Muscle layer of duodenum (tissue), 2 donors: ENCODE measurements around the gene KIRREL2.

Experiments used
- H3K27ac ChIP-seq: one replicate; pipeline ENCODE4 v1.7.0; 2013; ENCODE audit warnings: mild to moderate bottlenecking, low read length
- H3K27me3 ChIP-seq: one replicate; pipeline ENCODE4 v1.7.0; 2013; ENCODE audit warnings: low read depth, mild to moderate bottlenecking, control low read depth, low read length
- H3K36me3 ChIP-seq, 2 donors: one replicate each; pipeline ENCODE4 v1.7.0; 2013; ENCODE audit warnings: low read length in 2 of 2, control low read depth in 1 of 2, mild to moderate bottlenecking in 1 of 2; ENCODE audit not compliant: insufficient read depth in 2 of 2, control insufficient read depth in 1 of 2
- H3K4me1 ChIP-seq, 2 donors: one replicate each; pipeline ENCODE4 v1.7.0; 2013; ENCODE audit warnings: low read length in 2 of 2, mild to moderate bottlenecking in 2 of 2, control low read depth in 1 of 2, moderate library complexity in 1 of 2; ENCODE audit not compliant: insufficient read depth in 2 of 2, control insufficient read depth in 1 of 2
- H3K4me3 ChIP-seq, 2 donors: one replicate each; pipeline ENCODE4 v1.7.0; 2013; ENCODE audit warnings: low read length in 2 of 2, low read depth in 1 of 2, mild to moderate bottlenecking in 1 of 2
- H3K9me3 ChIP-seq, 2 donors: one replicate each; pipeline ENCODE4 v1.7.0; 2013; ENCODE audit warnings: low read length in 2 of 2, control low read depth in 1 of 2, mild to moderate bottlenecking in 1 of 2; ENCODE audit not compliant: control insufficient read depth in 1 of 2
- donor health status: healthy.

Gene KIRREL2

GRCh38 chr19:35856546-35857149 lies at the start of gene KIRREL2:
TSS of gene KIRREL2 (plus strand) at chr19:35856911. CDS start at chr19:35857120, 209 bp downstream.
- Histone ChIP-seq H3K27ac (no peak within 1 kb of the TSS), H3K4me3 (peak within 1 kb of the TSS; percentile 39 to 78), H3K27me3 (peaks cover 25% of the 10 kb centered on the region), H3K4me1 (peaks cover 0 to 15% of the 10 kb centered on the region in 2 donors), H3K36me3 (no peaks in the 10 kb centered on the region), H3K9me3 (no peaks in the 10 kb centered on the region)

GRCh38 chr19:35807633-35808032 lies 49.1 kb upstream of the KIRREL2 start:
- Histone ChIP-seq H3K27ac (no peak overlapping the region), H3K27me3 (no peaks in the 10 kb centered on the region), H3K4me1 (no peaks in the 10 kb centered on the region), H3K4me3 (no peak overlapping the region), H3K36me3 (no peaks in the 10 kb centered on the region), H3K9me3 (no peaks in the 10 kb centered on the region)

- H3K9me3 ChIP-seq, result no peaks in the 10 kb centered on the region
- H3K4me3 ChIP-seq, result no peak overlapping the region
- no peaks in the 10 kb centered on the region for H3K36me3 ChIP-seq
- no peaks in the 10 kb centered on the region for H3K27me3 ChIP-seq
- H3K4me1 ChIP-seq, result no peaks in the 10 kb centered on the region
- no peak overlapping the region for H3K27ac ChIP-seq
Observed at GRCh38 chr19:35811317-35812219, 45.1 kb upstream of the KIRREL2 start.

- Histone ChIP-seq H3K36me3 (no peaks in the 10 kb centered on the region), H3K4me3 (no peak within 1 kb of the TSS), H3K27me3 (no peaks in the 10 kb centered on the region), H3K27ac (no peak within 1 kb of the TSS), H3K9me3 (no peaks in the 10 kb centered on the region), H3K4me1 (no peaks in the 10 kb centered on the region)
Observed at GRCh38 chr19:35812220-35813042, 44.3 kb upstream of the KIRREL2 start, which contains the start of gene PRODH2. TSS of gene PRODH2 (minus strand) at chr19:35812845. CDS start at chr19:35812805, 40 bp downstream.

DNA sequence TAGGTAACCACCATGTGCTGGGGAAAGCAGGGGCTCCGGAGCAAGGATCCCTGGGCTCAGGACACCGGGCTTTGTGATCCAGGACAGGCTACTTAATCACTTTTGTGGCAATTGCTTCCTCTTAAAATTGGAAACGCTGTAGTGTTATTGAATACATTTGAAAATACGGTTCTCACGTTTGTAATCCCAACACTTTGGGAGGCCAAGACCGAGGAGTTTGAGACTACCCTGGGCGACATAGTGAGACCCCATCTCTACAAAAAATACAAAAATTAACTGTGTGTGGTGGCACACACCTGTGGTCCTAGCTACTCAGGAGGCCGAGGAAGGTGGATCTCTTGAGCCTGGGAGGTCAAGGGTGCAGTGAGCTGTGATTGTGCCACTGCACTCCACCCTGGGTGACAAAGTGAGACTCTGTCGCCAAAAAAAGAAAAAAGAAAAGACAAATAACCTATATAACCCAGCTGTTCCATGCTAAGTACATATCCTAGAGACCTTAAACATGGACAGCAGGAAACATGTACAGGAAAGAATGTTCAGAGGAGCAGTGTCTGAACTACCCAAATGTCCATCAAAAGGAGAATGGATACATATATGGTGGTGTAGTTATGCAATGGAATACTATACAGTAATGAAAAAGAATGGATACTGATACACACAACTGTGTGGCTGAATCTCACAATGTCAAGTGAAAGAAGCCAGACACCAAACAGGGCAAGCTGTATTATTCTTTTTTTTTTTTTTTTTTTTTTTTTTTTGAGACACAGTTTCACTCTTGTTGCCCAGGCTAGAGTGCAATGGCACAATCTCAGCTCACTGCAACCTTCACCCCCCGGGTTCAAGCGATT lies 43.4 kb upstream of the KIRREL2 start:
- no peaks in the 10 kb centered on the region for H3K27me3 ChIP-seq
- no peak overlapping the region for H3K4me3 ChIP-seq
- H3K27ac ChIP-seq, result no peak overlapping the region
- no peaks in the 10 kb centered on the region for H3K9me3 ChIP-seq
- H3K36me3 ChIP-seq, result no peaks in the 10 kb centered on the region
- no peaks in the 10 kb centered on the region for H3K4me1 ChIP-seq

DNA sequence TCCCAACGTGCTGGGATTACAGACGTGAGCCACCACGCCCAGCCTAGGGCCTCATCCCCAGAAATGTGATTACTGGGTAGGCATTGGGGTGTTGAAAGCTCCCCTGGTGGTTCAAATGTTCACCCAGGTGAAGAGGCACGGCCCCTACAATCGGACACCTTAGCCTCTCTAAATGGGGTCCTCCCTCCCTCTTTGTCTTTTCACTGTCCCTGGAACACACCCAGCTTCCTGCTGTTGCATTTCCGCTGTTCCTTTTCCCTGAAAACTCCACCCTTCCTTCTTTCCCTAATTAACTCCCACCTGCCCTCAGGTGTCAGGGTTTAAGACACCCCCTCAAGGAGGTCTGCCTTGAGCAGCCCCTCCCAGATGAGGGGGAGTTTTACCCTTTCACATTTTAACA lies 40.4 kb upstream of the KIRREL2 start:
- no peaks in the 10 kb centered on the region for H3K36me3 ChIP-seq
- no peak overlapping the region for H3K4me3 ChIP-seq
- H3K9me3 ChIP-seq, result no peaks in the 10 kb centered on the region
- H3K4me1 ChIP-seq, result no peaks in the 10 kb centered on the region
- H3K27ac ChIP-seq, result no peak overlapping the region
- no peaks in the 10 kb centered on the region for H3K27me3 ChIP-seq

GRCh38 chr19:35816846-35817245 lies 39.9 kb upstream of the KIRREL2 start:
- no peaks in the 10 kb centered on the region for H3K36me3 ChIP-seq
- no peaks in the 10 kb centered on the region for H3K9me3 ChIP-seq
- no peaks in the 10 kb centered on the region for H3K4me1 ChIP-seq
- H3K27me3 ChIP-seq, result no peaks in the 10 kb centered on the region
- H3K27ac ChIP-seq, result no peak overlapping the region
- H3K4me3 ChIP-seq, result no peak overlapping the region

- H3K4me1 ChIP-seq, result no peaks in the 10 kb centered on the region
- no peaks in the 10 kb centered on the region for H3K27me3 ChIP-seq
- no peaks in the 10 kb centered on the region for H3K9me3 ChIP-seq
- H3K36me3 ChIP-seq, result no peaks in the 10 kb centered on the region
- H3K4me3 ChIP-seq, result no peak overlapping the region
- H3K27ac ChIP-seq, result no peak overlapping the region
Observed at GRCh38 chr19:35818445-35818844, 38.3 kb upstream of the KIRREL2 start.

- no peaks in the 10 kb centered on the region for H3K4me1 ChIP-seq
- H3K27ac ChIP-seq, result no peak overlapping the region
- H3K27me3 ChIP-seq, result no peaks in the 10 kb centered on the region
Observed at GRCh38 chr19:35822579-35822978, 34.1 kb upstream of the KIRREL2 start.

GRCh38 chr19:35824150-35824549 lies 32.6 kb upstream of the KIRREL2 start:
- Histone ChIP-seq H3K4me3 (no peak overlapping the region), H3K36me3 (no peaks in the 10 kb centered on the region), H3K27ac (no peak overlapping the region), H3K27me3 (no peaks in the 10 kb centered on the region), H3K4me1 (no peaks in the 10 kb centered on the region), H3K9me3 (no peaks in the 10 kb centered on the region)

More at GRCh38 chr19:35822579-35822978, 34.1 kb upstream of the KIRREL2 start:
- no peak overlapping the region for H3K4me3 ChIP-seq
- H3K36me3 ChIP-seq, result no peaks in the 10 kb centered on the region
- H3K9me3 ChIP-seq, result no peaks in the 10 kb centered on the region
